GM12878 (cell line): ENCODE data around the gene HHIPL1. TPM values are rescaled to one million over a fixed set of nuclear protein-coding genes. Genes with fewer than 3 reads are reported as not detected.

Experiments used
- CBX5 ChIP-seq: sonication (generic); IDR thresholded peaks from 2 replicates; pipeline ENCODE4 v1.6.1; 2016; ENCODE audit warnings: low read depth, moderate library complexity, mild to moderate bottlenecking, inconsistent platforms
- EED ChIP-seq: sonication (generic); IDR thresholded peaks from 2 replicates; pipeline ENCODE4 v1.6.1; 2016; ENCODE audit warnings: antibody characterized with exemption, low read depth
- HDAC2 ChIP-seq: fragments of 200-600 bp; sonication (generic); IDR thresholded peaks from 2 replicates; pipeline ENCODE4 v1.6.1; 2017
- KAT2A ChIP-seq: conservative IDR thresholded peaks from 2 replicates; pipeline ENCODE4 v1.6.1; 2011; ENCODE audit warnings: low read depth, low read length; ENCODE audit not compliant: control insufficient read depth
- MTA2 ChIP-seq: fragments of 450-650 bp; IDR thresholded peaks from 2 replicates; pipeline ENCODE4 v1.6.1; 2016; ENCODE audit warnings: low read depth, mild to moderate bottlenecking, moderate library complexity
- NFIC ChIP-seq: IDR thresholded peaks from 2 replicates; pipeline ENCODE4 v1.6.1; 2012; ENCODE audit warnings: low read depth, mild to moderate bottlenecking, inconsistent platforms, low read length, moderate library complexity
- RUNX3 ChIP-seq: IDR thresholded peaks from 2 replicates; pipeline ENCODE4 v1.6.1; 2012; ENCODE audit warnings: low read length, inconsistent platforms
- TCF3 ChIP-seq: IDR thresholded peaks from 2 replicates; pipeline ENCODE4 v1.6.1; 2012; ENCODE audit warnings: low read depth, mild to moderate bottlenecking, low read length, borderline replicate concordance; ENCODE audit not compliant: insufficient read depth
- TCF7 ChIP-seq: IDR thresholded peaks from 2 replicates; pipeline ENCODE4 v1.6.1; 2014; ENCODE audit warnings: antibody characterized with exemption, borderline replicate concordance
- WRNIP1 ChIP-seq: IDR thresholded peaks from 2 replicates; pipeline ENCODE4 v1.6.1; 2011; ENCODE audit warnings: low read depth, low read length, improper control_type of control experiment, borderline replicate concordance
- ZSCAN29 ChIP-seq: fragments of 450-650 bp; IDR thresholded peaks from 2 replicates; pipeline ENCODE4 v1.6.1; 2017; ENCODE audit warnings: mild to moderate bottlenecking, moderate library complexity
- polyA plus RNA-seq, 11 experiments: library from polyadenylated mRNA; depleted of rRNA in 4 of 11; unstranded in 6 of 11; stranded (reverse) in 5 of 11; fragments of >200 nt; fragmentation: Nextera tagmentation in 4 of 11; fragmentation: Illumina TruSeq in 1 of 11; extraction: Ambion mirVana in 4 of 11; extraction: Trizol in 1 of 11; gene quantifications; 1 replicate in 1 of 11; 2 replicates in 10 of 11; pipeline versions ENCODE4 v1.2.1 to v1.2.3, GENCODE V29; 2011 to 2016; ENCODE audit warnings: inconsistent platforms in 2 of 11, missing spikeins in 2 of 11, low read depth in 1 of 11
- total RNA-seq, 4 experiments: library from RNA; depleted of rRNA in 3 of 4; stranded (reverse); fragments of >200 nt in 3 of 4; fragmentation: Illumina TruSeq in 1 of 4; extraction: Trizol in 1 of 4; gene quantifications; 2 replicates each; pipeline versions ENCODE4 v1.2.1 to v1.2.3, GENCODE V29; 2013 to 2021
- TF ChIP-seq, protein P1 (sequence below): IDR thresholded peaks from 2 replicates; pipeline ENCODE4 v1.6.1; 2012; ENCODE audit warnings: improper control_type of control experiment, low read depth, low read length; ENCODE audit not compliant: insufficient replicate concordance
- TF ChIP-seq, protein P2 (sequence below): fragments of 450-650 bp; IDR thresholded peaks from 2 replicates; pipeline ENCODE4 v1.6.1; 2018; ENCODE audit warnings: borderline replicate concordance, mild to moderate bottlenecking; ENCODE audit not compliant: partially characterized antibody
- TF ChIP-seq, protein P3 (sequence below): fragments of 450-650 bp; IDR thresholded peaks from 2 replicates; pipeline ENCODE4 v1.6.1; 2017; ENCODE audit warnings: low read depth, mild to moderate bottlenecking, moderate library complexity
- TF ChIP-seq, protein P4 (sequence below): fragments of 450-650 bp; IDR thresholded peaks from 2 replicates; pipeline ENCODE4 v1.6.1; 2017; ENCODE audit warnings: mild to moderate bottlenecking, moderate library complexity

The HHIPL1 gene
- total and polyA plus RNA-seq, 10 of the 15 experiments (the other 5 are each of a cell fraction or from before 2014, with no cell fraction given): 0.09 TPM; not detected in 9

DNA sequence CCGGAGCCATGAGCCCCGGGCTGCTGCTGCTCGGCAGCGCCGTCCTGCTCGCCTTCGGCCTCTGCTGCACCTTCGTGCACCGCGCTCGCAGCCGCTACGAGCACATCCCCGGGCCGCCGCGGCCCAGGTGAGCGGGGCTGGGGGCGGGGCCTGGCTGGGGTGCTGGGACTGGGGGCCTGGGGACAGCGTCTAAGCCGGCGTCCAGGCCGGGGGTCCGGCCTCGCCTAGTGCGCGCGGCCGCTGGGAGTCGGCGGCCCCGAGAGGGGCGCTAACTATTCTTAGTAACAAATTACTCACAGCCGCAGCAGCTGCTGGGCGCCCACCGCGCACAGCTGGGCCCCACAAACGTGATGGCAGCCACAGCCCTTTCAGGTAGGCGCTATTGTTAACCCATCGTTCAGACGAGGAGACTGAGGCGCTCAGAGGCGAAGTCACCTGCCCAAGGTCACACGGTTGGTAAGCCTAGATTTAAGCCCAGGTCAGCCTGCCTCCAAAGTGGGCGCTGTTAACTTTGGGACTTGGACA is 39.5 kb downstream of the HHIPL1 start (continued):
- TF ChIP-seq CBX5: no peak
- TF ChIP-seq EED: no peak
- TF ChIP-seq, protein P1, sequence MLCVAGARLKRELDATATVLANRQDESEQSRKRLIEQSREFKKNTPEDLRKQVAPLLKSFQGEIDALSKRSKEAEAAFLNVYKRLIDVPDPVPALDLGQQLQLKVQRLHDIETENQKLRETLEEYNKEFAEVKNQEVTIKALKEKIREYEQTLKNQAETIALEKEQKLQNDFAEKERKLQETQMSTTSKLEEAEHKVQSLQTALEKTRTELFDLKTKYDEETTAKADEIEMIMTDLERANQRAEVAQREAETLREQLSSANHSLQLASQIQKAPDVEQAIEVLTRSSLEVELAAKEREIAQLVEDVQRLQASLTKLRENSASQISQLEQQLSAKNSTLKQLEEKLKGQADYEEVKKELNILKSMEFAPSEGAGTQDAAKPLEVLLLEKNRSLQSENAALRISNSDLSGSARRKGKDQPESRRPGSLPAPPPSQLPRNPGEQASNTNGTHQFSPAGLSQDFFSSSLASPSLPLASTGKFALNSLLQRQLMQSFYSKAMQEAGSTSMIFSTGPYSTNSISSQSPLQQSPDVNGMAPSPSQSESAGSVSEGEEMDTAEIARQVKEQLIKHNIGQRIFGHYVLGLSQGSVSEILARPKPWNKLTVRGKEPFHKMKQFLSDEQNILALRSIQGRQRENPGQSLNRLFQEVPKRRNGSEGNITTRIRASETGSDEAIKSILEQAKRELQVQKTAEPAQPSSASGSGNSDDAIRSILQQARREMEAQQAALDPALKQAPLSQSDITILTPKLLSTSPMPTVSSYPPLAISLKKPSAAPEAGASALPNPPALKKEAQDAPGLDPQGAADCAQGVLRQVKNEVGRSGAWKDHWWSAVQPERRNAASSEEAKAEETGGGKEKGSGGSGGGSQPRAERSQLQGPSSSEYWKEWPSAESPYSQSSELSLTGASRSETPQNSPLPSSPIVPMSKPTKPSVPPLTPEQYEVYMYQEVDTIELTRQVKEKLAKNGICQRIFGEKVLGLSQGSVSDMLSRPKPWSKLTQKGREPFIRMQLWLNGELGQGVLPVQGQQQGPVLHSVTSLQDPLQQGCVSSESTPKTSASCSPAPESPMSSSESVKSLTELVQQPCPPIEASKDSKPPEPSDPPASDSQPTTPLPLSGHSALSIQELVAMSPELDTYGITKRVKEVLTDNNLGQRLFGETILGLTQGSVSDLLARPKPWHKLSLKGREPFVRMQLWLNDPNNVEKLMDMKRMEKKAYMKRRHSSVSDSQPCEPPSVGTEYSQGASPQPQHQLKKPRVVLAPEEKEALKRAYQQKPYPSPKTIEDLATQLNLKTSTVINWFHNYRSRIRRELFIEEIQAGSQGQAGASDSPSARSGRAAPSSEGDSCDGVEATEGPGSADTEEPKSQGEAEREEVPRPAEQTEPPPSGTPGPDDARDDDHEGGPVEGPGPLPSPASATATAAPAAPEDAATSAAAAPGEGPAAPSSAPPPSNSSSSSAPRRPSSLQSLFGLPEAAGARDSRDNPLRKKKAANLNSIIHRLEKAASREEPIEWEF: no peak
- no peak for TF ChIP-seq HDAC2
- no peak for TF ChIP-seq TCF7
- TF ChIP-seq KAT2A: no peak
- TF ChIP-seq, protein P2, sequence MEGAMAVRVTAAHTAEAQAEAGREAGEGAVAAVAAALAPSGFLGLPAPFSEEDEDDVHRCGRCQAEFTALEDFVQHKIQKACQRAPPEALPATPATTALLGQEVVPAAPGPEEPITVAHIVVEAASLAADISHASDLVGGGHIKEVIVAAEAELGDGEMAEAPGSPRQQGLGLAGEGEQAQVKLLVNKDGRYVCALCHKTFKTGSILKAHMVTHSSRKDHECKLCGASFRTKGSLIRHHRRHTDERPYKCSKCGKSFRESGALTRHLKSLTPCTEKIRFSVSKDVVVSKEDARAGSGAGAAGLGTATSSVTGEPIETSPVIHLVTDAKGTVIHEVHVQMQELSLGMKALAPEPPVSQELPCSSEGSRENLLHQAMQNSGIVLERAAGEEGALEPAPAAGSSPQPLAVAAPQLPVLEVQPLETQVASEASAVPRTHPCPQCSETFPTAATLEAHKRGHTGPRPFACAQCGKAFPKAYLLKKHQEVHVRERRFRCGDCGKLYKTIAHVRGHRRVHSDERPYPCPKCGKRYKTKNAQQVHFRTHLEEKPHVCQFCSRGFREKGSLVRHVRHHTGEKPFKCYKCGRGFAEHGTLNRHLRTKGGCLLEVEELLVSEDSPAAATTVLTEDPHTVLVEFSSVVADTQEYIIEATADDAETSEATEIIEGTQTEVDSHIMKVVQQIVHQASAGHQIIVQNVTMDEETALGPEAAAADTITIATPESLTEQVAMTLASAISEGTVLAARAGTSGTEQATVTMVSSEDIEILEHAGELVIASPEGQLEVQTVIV: no peak
- TF ChIP-seq, protein P3, sequence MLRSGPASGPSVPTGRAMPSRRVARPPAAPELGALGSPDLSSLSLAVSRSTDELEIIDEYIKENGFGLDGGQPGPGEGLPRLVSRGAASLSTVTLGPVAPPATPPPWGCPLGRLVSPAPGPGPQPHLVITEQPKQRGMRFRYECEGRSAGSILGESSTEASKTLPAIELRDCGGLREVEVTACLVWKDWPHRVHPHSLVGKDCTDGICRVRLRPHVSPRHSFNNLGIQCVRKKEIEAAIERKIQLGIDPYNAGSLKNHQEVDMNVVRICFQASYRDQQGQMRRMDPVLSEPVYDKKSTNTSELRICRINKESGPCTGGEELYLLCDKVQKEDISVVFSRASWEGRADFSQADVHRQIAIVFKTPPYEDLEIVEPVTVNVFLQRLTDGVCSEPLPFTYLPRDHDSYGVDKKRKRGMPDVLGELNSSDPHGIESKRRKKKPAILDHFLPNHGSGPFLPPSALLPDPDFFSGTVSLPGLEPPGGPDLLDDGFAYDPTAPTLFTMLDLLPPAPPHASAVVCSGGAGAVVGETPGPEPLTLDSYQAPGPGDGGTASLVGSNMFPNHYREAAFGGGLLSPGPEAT: no peak
- TF ChIP-seq MTA2: no peak
- TF ChIP-seq, protein P4, sequence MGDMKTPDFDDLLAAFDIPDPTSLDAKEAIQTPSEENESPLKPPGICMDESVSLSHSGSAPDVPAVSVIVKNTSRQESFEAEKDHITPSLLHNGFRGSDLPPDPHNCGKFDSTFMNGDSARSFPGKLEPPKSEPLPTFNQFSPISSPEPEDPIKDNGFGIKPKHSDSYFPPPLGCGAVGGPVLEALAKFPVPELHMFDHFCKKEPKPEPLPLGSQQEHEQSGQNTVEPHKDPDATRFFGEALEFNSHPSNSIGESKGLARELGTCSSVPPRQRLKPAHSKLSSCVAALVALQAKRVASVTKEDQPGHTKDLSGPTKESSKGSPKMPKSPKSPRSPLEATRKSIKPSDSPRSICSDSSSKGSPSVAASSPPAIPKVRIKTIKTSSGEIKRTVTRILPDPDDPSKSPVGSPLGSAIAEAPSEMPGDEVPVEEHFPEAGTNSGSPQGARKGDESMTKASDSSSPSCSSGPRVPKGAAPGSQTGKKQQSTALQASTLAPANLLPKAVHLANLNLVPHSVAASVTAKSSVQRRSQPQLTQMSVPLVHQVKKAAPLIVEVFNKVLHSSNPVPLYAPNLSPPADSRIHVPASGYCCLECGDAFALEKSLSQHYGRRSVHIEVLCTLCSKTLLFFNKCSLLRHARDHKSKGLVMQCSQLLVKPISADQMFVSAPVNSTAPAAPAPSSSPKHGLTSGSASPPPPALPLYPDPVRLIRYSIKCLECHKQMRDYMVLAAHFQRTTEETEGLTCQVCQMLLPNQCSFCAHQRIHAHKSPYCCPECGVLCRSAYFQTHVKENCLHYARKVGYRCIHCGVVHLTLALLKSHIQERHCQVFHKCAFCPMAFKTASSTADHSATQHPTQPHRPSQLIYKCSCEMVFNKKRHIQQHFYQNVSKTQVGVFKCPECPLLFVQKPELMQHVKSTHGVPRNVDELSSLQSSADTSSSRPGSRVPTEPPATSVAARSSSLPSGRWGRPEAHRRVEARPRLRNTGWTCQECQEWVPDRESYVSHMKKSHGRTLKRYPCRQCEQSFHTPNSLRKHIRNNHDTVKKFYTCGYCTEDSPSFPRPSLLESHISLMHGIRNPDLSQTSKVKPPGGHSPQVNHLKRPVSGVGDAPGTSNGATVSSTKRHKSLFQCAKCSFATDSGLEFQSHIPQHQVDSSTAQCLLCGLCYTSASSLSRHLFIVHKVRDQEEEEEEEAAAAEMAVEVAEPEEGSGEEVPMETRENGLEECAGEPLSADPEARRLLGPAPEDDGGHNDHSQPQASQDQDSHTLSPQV: no peak
- TF ChIP-seq RUNX3: no peak
- no peak for TF ChIP-seq TCF3
- TF ChIP-seq WRNIP1: no peak
- TF ChIP-seq ZSCAN29: no peak
- no peak for TF ChIP-seq NFIC
